OCI-M1 (cell line): ENCODE measurements around the gene EXD1.
"Not testable (repeated sequence)": the region's sequence is repeated elsewhere in the genome, so short reads cannot be mapped to it uniquely, and the experiment has no call there.

Experiments used
- DNase-seq: peaks from one replicate; lab custom pipeline; 2025; lab: John Stamatoyannopoulos, UW

EXD1 gene, protein sequence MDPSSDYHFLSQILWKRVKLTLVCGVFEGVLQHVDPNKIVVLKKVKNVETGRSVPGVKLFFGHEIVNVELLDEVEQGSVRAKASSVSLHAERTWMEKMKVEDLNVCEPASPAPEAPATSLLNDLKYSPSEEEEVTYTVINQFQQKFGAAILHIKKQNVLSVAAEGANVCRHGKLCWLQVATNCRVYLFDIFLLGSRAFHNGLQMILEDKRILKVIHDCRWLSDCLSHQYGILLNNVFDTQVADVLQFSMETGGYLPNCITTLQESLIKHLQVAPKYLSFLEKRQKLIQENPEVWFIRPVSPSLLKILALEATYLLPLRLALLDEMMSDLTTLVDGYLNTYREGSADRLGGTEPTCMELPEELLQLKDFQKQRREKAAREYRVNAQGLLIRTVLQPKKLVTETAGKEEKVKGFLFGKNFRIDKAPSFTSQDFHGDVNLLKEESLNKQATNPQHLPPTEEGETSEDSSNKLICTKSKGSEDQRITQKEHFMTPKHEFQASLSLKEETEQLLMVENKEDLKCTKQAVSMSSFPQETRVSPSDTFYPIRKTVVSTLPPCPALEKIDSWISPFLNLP

DNA sequence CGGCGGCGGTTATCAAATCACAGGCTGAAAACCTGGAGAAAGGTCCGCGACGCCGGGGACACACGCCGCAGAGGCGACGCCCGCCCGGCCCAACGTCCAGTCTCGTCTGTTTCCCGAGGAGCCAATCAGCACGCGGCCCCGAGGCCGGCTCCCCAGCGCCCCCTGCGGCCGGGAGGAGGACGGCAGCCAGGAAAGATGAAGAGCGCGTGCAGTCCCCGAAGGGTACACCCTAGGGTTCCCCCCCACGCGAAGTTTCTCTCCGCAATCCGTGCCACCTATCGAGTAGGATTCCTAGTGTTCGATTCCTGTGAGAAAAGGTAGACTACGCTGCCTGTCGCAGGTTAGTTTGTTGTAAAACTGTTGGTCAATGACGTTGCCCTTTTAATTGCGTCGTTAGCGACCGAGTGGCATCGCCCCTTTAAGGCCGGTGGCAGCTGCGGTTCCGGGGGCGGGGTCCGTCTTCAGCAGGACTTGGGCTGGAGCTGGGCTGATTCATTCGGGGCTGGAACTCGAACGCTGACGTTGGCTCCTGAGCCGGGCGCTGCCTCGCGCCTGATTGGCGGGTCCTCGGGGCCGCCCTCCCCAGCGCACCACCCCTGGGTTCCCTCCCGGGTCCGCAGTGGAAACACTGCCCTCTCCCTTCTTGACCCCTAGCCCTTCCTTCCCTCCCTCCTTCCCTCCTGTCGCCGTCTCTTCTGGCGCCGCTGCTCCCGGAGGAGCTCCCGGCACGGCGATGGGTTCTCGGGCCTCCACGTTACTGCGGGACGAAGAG lies at the start of gene EXD1, which contains the start of gene CHP1:
EXD1 (minus strand) TSS at position 108 of the 772 bp plus-strand sequence. CDS start 4,182 bp downstream, outside the sequence.
CHP1 (plus strand) TSS at position 619 of the 772 bp plus-strand sequence; CDS start at position 734, 115 bp downstream.
- peak; percentile 98 for DNase-seq

DNA sequence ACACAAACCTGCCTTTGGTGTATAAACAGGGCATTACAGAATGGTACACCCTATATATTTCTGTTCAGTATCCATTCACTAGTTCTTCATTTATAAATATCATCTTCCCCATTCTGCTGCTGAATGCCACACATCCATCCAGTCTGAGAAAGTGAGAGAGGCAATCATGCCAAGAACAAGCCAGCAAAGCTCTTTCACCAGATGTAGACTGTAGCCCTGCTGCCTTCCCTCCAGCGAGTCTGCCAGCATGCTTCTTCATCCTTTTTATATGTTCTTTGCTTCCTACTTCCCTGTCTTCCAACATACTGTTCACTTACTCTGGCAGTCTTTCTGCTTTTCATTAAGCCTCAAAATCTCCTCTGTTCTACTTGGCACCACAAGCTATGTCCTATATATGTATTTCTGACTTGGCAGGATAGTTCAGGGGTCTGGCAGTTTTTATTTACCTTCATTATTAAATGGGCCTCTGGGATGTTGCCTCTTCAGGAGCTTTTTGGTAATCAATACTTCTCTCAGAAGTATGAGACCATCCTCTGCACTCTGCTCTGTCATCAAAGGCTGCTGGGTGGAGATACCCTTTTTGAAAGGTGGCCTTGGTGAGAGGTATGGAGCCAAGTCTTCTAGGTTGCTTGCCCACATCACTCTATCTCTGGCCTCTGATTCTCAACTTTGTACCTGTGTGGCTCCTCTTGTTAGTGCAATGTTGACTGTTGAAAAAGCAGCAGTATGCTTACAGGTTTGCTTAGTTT lies 49.2 kb upstream of the EXD1 start:
- no peak for DNase-seq

DNA sequence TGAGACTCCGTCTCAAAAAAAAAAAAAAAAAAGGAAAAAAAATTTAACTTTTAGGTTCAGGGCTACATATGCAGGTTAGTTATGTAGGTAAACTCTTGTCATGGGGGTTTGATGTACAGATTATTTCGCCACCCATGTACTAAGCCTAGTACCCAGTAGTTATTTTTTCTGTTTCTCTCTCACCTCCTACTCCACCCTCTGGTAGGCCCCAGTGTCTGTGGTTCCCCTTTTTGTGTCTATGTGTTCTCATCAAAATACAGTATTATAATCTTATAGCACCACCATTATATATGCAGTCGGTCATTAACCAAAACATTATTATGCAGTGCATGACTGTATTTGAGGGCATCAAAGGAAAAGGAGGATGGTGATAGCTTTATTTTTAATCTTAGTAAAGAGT lies 47.8 kb upstream of the EXD1 start:
- no peak for DNase-seq

DNA sequence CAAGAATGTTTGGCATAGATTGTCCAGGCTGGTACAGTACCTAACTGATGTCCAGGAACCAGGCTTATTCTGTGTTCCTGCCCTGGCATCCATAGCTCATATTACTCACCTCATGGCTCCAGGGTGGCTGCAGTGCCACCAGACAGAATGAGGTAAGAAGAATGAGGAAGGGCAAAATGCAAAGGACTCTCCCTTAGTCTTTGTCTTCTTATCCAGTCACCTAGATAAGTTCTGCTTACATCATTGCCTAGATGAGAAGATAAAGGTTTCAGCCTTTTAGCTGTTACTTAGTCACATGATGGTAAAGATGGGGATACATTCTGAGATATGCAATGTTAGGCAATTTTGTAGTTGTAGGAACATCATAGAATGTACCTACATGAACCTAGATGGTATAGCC lies 46.3 kb upstream of the EXD1 start:
- DNase-seq: peak; percentile 33

DNA sequence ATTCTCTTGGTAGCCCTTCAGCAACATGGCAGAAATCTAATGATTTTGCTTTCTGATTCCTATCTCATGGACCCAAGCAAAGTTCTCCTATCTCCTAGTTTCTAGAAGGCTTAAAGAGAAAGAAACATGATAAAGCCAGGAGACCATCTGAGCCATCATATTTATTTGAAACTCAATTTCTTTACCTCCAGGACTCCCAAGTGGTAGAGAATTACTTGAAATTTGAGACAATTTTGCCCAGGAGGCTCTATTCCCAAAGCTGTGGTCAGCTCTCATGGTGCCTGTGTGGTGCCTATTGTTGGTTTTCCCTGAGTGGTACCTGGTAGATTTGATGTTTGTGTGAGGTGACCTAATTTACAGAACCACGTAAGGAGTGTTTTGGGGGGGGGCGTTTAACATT lies 39.3 kb upstream of the EXD1 start:
- DNase-seq: no peak

DNA sequence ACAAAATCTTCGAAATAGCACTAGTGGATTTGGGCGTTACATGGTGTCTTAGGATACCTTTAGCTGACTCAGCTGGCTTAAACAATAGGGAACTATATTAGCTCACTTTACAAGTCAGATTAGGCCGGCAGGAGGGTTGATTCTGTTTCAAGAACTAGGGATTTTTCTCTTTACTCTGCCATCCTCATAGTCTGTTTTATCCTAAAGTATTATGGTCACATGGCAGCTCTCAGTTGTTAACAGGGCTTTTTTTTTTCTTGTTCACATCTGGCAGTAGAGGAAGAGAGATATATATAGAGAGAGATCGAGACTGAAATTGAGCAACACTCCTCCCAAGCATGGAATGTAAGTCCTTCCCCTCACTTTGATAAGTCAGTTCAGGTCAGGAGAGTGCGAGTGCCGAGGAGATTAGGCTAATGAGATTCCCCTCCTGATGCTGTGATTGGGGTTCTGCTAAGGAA lies 33.4 kb upstream of the EXD1 start:
- no peak for DNase-seq

DNA sequence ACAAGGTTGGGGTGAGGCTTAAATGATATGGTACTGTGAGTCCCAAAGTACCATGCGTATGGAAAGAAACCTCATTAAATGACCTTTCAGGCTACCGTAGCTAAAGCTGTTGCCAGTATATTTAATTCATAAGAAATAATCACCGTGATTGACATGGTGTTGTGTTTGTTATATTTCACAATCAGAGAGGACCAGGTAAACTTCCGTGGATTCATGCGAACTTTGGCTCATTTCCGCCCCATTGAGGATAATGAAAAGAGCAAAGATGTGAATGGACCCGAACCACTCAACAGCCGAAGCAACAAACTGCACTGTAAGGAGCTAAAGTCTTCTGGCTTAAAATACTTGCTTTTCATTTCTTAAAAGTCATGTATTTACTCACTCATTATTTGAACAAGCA lies 32.0 kb upstream of the EXD1 start:
- DNase-seq: no peak

DNA sequence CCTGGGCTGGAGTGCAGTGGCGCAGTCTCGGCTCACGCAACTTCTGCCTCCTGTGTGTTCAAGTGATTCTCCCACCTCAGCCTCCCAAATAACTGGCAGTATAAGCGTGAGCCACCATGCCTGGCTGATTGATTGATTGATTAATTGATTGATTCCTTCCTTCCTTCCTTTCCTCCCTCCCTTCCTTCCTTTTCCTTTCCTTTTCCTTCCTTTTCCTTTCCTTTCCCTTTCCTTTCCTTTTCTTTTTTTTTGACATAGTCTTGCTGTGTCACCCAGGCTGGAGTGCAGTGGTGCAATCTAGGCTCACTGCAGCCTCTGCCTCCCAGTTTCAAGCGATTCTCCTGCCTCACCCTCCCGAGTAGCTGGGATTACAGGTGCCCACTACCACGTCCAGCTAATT lies 30.4 kb upstream of the EXD1 start:
- DNase-seq: not testable (repeated sequence)

DNA sequence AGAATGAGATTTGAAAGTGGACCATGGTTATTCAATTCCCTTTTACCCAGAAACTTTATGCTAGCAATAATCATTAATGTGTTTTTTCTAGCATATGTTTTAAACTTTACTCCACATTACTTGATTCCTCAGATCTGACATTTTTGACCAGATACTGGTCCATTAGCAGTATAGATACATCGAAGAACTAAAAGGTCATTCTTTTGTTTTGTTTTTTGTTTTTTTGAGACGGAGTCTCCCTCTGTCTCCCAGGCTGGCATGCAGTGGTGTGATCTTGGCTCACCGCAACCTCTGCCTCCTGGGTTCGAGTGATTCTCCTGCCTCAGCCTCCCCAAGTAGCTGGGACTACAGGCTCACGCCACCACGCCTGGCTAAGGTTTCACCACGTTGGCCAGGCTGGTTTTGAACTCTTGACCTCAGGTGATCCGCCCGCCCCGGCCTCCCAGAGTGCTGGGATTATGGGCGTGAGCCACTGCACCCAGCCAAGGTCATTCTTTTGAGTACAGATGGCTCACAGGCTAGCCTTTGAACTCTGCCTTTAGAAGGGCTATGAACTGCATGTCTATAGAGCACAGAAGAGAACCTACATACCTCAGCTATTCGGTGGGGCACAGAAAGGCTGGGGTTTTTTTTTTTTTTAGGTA lies 29.1 kb upstream of the EXD1 start:
- no peak for DNase-seq

DNA sequence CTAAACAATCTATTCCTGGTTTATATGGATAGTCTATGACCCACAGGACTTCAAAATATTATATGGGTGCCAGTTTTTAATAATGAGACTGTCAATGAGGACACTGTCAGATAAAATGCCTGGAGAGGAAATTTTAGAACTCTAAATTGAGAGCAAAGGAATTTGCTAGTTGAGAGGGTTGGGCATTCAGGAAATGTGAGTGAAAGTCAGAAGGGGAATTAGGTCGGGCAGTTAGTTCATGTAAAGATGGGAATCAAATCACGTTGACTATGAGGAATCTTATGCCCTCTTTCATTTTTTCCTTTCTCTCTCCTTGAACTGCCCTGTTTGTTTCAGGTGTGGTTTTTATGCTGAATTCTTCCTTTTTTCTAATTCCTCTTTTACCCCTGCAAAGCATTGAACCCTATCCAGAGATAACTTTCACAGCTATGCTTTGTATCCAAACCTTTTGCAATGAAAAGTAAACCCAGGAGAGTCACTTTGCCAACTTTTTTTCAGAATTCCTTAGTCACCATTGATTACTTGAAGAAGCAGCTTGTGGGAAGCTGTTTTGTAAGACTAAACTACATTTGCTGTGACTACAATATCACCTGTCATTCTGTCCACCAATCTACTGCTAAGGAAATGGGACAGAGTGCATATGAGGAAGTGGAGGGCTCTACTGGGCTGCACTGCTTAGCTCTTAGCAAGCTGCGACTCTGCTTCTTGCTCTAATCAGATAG lies 28.4 kb upstream of the EXD1 start:
- DNase-seq: peak; percentile 82

DNA sequence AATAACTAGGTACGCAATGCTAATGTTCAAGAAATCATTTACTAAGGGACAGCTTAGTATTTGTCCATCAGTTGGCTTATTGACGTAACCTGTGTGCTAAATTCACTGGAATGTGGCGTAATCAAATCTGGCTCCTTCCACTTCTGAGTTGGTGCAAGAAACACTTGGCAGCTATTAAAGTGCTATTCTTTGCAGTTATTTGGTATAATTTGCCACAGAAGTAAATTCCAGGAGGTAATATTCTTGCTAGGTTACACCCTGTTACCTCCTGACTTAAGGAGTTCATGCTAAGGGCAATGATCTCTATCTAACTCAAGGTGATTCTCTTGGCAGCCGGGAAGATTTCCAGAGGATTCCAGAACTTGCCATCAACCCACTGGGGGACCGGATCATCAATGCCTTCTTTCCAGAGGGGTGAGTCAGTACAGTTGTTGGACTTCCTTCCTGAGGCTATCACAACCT lies 26.1 kb upstream of the EXD1 start:
- no peak for DNase-seq

DNA sequence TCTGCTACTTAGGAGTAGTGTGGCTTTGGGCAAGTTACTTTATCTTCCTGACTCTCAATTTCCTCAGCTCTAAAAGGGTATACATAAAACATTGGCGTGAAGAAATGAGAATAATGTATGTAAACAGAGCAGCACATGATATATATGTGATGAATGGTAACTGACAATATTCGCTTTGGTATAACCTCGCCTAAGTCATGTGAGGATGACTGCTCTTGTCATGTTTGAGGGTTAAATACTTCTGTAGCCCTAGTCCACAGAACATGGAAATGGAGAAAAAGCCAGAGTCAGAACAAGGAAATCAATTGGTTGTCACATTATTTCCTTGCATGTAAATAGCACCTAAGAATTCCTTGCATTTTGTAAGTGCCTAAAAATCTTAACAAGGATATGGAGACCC lies 25.5 kb upstream of the EXD1 start:
- no peak for DNase-seq

DNA sequence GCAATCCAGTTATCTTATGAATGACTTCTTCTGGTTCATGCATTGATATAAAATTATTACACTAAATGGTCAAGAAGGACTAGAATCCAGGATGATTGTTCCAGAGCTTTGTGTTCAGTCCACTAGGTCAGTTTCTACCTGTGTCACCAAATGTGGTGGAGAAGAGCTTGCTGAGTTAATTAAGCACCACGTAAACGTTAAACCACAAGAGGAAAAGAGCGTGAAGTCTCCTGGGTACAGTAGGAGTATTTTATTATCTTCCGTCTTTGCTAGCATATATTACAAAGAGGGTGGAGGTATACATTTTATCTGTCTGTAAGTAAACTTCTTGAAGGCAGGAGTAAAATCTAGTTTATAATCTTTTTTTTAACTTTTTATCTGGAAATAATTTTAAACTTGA lies 24.0 kb upstream of the EXD1 start:
- DNase-seq: no peak

DNA sequence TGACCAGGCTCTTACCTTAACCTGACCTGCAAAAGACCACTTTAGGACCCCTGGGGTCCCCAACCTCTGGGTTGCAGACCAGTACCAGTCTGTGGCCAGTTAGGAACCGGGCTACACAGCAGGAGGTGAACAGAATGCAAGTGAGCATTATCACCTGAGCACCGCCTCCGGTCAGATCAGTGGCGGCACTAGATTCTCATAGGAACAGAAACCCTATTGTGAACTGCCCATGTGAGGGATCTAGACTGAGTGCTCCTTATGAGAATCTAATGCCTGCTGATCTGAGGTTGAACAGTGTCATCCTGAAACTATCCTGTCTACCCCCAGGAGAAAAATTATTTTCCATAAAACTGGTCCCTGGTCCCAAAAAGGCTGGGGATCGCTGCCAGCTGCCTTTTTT lies 20.9 kb upstream of the EXD1 start:
- DNase-seq: no peak

DNA sequence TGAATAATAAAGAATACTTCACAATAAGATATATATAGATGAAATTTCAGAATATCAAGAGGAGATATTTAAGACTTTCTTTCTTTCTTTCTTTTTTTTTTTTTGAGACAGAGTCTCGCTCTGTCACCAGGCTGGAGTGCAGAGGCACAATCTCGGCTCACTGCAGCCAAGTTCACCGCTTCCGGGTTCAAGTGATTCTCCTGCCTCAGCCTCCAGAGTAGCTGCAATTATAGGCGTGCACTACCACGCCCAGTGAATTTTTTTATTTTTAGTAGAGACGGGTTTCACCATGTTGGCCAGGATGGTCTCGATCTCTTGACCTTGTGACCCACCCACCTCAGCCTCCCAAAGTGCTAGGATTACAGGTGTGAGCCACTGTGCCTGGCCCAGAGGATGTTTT lies 20.2 kb upstream of the EXD1 start:
- DNase-seq: not testable (repeated sequence)

DNA sequence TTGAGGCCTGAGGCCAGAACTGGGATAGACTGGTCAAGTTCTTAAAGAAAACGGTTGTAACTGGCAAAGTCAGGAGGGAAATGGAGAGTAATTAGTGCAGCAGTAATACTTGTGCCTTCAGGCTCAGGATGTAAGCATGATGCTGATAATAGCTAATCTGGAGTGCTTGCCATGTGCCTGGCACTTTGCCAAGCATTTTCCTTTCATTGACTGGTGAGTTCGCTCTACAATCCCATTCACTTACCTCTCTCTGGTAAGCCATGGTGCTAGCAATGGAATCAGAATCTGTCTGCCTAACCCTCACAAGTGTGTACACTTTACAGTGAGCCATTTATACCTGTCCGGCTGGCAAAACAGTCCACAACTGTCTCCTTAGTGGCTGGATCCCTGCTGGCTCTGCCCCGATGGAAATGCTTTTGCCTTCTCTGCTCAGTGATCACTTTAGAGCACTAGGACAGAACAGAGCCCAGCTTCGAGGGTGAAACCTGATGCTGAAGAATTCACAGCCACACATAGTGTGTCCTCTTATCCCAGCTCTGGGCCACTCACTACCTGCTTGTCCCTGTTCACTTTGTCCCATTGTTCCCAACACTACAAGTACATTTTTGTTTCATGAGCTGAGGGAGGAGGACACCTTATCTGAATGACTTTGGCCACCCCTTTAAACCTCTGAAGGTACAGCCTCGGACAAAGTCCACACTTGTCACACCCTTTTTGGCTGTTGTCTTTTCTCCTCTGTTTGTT lies 10.8 kb upstream of the EXD1 start:
- DNase-seq: peak; percentile 14

DNA sequence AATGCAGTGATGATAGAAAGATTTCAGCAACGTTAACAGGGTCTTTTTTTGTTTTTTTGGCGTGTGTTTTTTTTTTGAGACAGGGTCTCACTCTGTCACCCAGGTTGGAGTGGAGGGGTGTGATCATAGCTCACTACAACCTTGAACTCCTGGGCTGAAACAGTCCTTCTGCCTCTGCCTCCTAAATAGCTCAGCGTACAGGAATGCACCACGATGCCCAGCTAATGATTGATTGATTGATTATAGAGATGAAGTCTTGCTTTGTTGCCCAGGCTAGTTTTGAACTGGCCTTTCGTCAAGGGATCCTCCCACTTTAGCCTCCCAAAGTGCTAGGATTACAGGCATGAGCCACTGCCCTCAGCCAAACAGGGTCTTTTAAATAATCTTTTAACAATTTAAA lies 7.5 kb upstream of the EXD1 start:
- DNase-seq: no peak

DNA sequence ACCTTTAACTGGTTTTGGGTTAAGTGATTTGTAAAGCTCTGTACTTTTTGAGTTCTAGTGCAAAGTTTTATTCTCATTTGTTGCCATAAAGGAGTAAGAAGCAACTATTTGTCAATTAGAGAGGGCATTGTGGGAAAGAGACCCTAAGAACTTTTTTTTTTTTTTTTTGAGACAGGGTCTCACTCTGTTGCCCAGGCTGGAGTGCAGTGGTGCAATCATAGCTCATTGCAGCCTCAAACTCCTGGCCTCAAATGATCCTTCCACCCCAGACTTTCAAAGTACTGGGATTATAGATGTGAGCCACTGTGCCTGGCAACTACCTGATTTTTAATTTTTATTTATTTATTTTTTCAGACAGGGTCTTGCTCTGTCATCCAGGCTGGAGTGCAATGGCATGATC lies 5.4 kb upstream of the EXD1 start:
- DNase-seq: no peak

DNA sequence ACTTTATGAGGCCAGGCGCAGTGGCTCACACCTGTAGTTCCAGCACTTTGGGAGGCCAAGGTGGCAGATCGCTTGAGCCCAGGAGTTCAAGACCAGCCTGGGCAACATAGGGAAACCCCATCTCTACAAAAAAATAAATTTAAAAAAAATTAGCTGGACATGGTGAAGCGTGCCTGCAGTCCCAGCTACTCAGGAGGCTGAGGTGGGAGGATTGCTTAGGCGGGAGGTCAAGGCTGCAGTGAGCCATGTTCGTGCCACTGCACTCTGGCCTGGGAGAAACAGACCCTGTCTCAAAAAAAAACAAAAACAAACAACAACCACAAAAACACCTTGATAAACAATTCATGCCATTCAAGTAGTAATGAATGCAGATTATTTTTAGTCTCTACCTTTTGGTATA lies 4.7 kb upstream of the EXD1 start:
- DNase-seq: not testable (repeated sequence)

DNA sequence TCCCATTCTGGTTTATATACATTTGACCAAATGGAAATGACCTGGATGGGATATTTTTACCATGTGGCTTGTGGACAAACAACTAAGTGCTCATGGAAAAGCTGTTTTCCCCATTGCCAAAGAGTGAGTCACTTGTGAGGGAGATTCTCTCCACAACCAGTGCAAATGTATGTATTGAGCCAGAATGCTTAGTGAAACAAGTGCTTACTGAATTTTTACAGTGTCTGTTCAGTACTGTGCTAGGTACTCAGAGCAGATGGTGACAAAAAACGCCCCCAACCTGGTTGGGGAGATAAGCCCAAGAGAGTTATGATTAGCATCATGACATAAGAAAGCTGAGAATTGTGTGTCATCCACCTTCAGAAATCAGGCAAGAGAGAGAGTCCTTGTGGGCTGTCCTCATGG lies 2.8 kb upstream of the EXD1 start:
- peak; percentile 53 for DNase-seq
